GM19438 (cell line): Measurements from ENCODE around the gene PTPRA.
"Not testable (repeated sequence)": the region's sequence is repeated elsewhere in the genome, so short reads cannot be mapped to it uniquely, and the experiment has no call there.

Experiments used
- ATAC-seq: cut with Tn5 transposase; IDR thresholded peaks from one replicate; pipeline ENCODE4 v1.9.1; 2021; ENCODE audit warnings: low read depth; ENCODE audit not compliant: unreplicated experiment

The PTPRA gene

GRCh38 chr20:2984028-2984501 lies 110.8 kb downstream of the PTPRA start:
- no peak for ATAC-seq

- no peak for ATAC-seq
Measured at GRCh38 chr20:2984956-2985661, 111.8 kb downstream of the PTPRA start.

- ATAC-seq = no peak
Measured at GRCh38 chr20:2986466-2986865, 113.2 kb downstream of the PTPRA start.

GRCh38 chr20:2987861-2988260 lies 114.6 kb downstream of the PTPRA start:
- no peak for ATAC-seq

- ATAC-seq = no peak
Measured at GRCh38 chr20:2991532-2991931, 118.3 kb downstream of the PTPRA start.

GRCh38 chr20:2993250-2993649 lies 120.0 kb downstream of the PTPRA start:
- no peak for ATAC-seq

- ATAC-seq = no peak
Measured at GRCh38 chr20:2995796-2996195, 122.5 kb downstream of the PTPRA start.

GRCh38 chr20:2998728-2999127 lies 125.4 kb downstream of the PTPRA start:
- ATAC-seq = no peak

GRCh38 chr20:3000852-3001523 lies 127.7 kb downstream of the PTPRA start:
- ATAC-seq = no peak

- ATAC-seq = no peak
Measured at GRCh38 chr20:3003416-3003815, 130.1 kb downstream of the PTPRA start.

- ATAC-seq = no peak
Measured at GRCh38 chr20:3010985-3011723, 137.9 kb downstream of the PTPRA start.

GRCh38 chr20:3011752-3012151 lies 138.5 kb downstream of the PTPRA start:
- no peak for ATAC-seq

- no peak for ATAC-seq
Measured at GRCh38 chr20:3013771-3014170, 140.5 kb downstream of the PTPRA start.

- no peak for ATAC-seq
Measured at GRCh38 chr20:3014179-3014578, 140.9 kb downstream of the PTPRA start.

- no peak for ATAC-seq
Measured at GRCh38 chr20:3014662-3015061, 141.4 kb downstream of the PTPRA start.

GRCh38 chr20:3015302-3015701 lies 142.0 kb downstream of the PTPRA start:
- ATAC-seq = not testable (repeated sequence)

GRCh38 chr20:3021327-3021726 lies 148.0 kb downstream of the PTPRA start:
- ATAC-seq = no peak

GRCh38 chr20:3021777-3022176 lies 148.5 kb downstream of the PTPRA start:
- ATAC-seq = no peak

- not testable (repeated sequence) for ATAC-seq
Measured at GRCh38 chr20:3022559-3023490, 149.5 kb downstream of the PTPRA start.

GRCh38 chr20:3027987-3028386 lies 154.7 kb downstream of the PTPRA start:
- ATAC-seq = no peak
